ENCODE measurements around the gene ZNF550.

- TF ChIP-seq, protein P1, sequence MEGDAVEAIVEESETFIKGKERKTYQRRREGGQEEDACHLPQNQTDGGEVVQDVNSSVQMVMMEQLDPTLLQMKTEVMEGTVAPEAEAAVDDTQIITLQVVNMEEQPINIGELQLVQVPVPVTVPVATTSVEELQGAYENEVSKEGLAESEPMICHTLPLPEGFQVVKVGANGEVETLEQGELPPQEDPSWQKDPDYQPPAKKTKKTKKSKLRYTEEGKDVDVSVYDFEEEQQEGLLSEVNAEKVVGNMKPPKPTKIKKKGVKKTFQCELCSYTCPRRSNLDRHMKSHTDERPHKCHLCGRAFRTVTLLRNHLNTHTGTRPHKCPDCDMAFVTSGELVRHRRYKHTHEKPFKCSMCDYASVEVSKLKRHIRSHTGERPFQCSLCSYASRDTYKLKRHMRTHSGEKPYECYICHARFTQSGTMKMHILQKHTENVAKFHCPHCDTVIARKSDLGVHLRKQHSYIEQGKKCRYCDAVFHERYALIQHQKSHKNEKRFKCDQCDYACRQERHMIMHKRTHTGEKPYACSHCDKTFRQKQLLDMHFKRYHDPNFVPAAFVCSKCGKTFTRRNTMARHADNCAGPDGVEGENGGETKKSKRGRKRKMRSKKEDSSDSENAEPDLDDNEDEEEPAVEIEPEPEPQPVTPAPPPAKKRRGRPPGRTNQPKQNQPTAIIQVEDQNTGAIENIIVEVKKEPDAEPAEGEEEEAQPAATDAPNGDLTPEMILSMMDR (conservative IDR thresholded peaks at IDR 0.05 in 1 of 2, IDR thresholded peaks at IDR 0.05 in 1 of 2; ENCODE audit: extremely low read depth in 1 of 2, insufficient read depth in 1 of 2, low read depth in 1 of 2, low read length in 2 of 2), result no peak
- TF ChIP-seq EZH2 (IDR thresholded peaks at IDR 0.05; ENCODE audit: borderline replicate concordance, low read length), result no peak
Measured at GRCh38 chr19:57512845-57513244, 46.8 kb downstream of the ZNF550 start.
